ENCODE measurements around the gene LETM1. TPM values are rescaled to one million over a fixed set of nuclear protein-coding genes. Genes with fewer than 3 reads are reported as not detected.

The LETM1 gene
- total RNA-seq, 1 experiment from 2014 or later = 67.3 TPM

GRCh38 chr4:1813915-1814314 lies 42.0 kb downstream of the LETM1 start:
- intact Hi-C loops (cut with micrococcal nuclease) = loop anchor here (5.0 kb wide), 2 partner anchors 83 to 368 kb away; no protein-coding TSS in a partner anchor
- no TSS peak for BruUV-seq (replicated peaks)
- Histone ChIP-seq H3K4me1 (ENCODE audit: control insufficient read depth in 1 of 2, insufficient read depth in 2 of 2, low read length in 2 of 2) (peaks cover 0 to 5% of the 10 kb centered on the region in 2 experiments; a peak in 1 of 4 replicates), H3K79me2 (ENCODE audit: insufficient read depth, low read length) (no peaks in the 10 kb centered on the region), H3K27me3 (ENCODE audit: insufficient read depth, low read length) (no peaks in the 10 kb centered on the region), H3K9ac (ENCODE audit: low read length) (no peak overlapping the region), H3K4me2 (ENCODE audit: low read length) (no peak overlapping the region), H3K9me2 (ENCODE audit: insufficient read depth) (no peaks in the 10 kb centered on the region), H3K27ac (ENCODE audit: low read depth, low read length) (no peak overlapping the region), H3K4me3 (replicated peaks in 1 of 2; ENCODE audit: low read depth in 1 of 2, low read length in 2 of 2) (no peak overlapping the region), H3K36me3 (ENCODE audit: control insufficient read depth in 1 of 2, insufficient read depth in 2 of 2, low read length in 2 of 2) (peaks cover 13 to 43% of the 10 kb centered on the region in 2 experiments; a peak in 3 of 4 replicates), H4K20me1 (ENCODE audit: insufficient read depth) (no peaks in the 10 kb centered on the region), H2AFZ (ENCODE audit: low read depth, low read length, poor library complexity, severe bottlenecking) (no peak overlapping the region), H3K9me3 (ENCODE audit: control insufficient read depth in 1 of 2, insufficient read depth in 1 of 2, low read depth in 1 of 2, low read length in 2 of 2) (no peaks in the 10 kb centered on the region)
- ChIA-PET RAD21 (ENCODE audit: low non-redundant PET in 1 of 2, low total read pairs in 2 of 2, uncharacterized antibody in 2 of 2, unreplicated experiment in 2 of 2) (no interaction called here), CTCF (interaction anchor here (1.1 to 1.5 kb wide), 2 partner anchors 86 to 97 kb away, joined by 3 to 4 read pairs; no protein-coding TSS in a partner anchor), POLR2A (no interaction called here)
- TF ChIP-seq, protein P1, sequence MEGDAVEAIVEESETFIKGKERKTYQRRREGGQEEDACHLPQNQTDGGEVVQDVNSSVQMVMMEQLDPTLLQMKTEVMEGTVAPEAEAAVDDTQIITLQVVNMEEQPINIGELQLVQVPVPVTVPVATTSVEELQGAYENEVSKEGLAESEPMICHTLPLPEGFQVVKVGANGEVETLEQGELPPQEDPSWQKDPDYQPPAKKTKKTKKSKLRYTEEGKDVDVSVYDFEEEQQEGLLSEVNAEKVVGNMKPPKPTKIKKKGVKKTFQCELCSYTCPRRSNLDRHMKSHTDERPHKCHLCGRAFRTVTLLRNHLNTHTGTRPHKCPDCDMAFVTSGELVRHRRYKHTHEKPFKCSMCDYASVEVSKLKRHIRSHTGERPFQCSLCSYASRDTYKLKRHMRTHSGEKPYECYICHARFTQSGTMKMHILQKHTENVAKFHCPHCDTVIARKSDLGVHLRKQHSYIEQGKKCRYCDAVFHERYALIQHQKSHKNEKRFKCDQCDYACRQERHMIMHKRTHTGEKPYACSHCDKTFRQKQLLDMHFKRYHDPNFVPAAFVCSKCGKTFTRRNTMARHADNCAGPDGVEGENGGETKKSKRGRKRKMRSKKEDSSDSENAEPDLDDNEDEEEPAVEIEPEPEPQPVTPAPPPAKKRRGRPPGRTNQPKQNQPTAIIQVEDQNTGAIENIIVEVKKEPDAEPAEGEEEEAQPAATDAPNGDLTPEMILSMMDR (IDR thresholded peaks at IDR 0.05 in 2 of 3, conservative IDR thresholded peaks at IDR 0.05 in 1 of 3; ENCODE audit: borderline replicate concordance in 1 of 3, insufficient read depth in 1 of 3, low read depth in 2 of 3, low read length in 2 of 3) = peak; percentile 14 to 32 (median 19); a peak in 4 of 6 replicates
- peak; percentile 38; the same call in 1 of the 2 replicates for TF ChIP-seq RAD21 (IDR thresholded peaks at IDR 0.05; ENCODE audit: low read depth)
- no peak for TF ChIP-seq SRF (IDR thresholded peaks at IDR 0.05; ENCODE audit: low read depth)
- no peak for DNase-seq (ENCODE audit: low read depth, low spot score)
- ATAC-seq = no peak

DNA sequence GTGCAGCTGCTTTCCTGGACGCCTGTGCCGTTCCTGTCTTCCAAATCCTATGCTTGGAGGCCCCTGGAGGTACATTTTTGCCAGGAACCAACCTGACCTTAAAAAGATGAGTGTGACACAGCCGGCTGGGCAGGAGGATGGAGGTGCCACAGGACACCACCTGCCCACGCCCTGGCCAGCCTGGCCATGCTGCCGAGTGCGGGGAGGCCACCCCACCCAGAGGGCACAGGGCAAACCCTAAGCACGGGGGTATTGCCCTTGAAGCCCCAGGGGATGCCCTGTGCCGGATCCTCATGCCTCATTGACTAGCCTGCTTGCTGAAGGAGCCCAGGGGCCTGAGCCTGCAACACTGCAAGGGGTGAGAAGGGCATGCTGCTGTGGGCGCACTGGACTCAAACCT lies 42.7 kb downstream of the LETM1 start:
- Histone ChIP-seq H4K20me1 (ENCODE audit: insufficient read depth) (no peaks in the 10 kb centered on the region), H3K9ac (ENCODE audit: low read length) (no peak overlapping the region), H3K4me2 (ENCODE audit: low read length) (no peak overlapping the region), H3K27ac (ENCODE audit: low read depth, low read length) (no peak overlapping the region), H3K79me2 (ENCODE audit: insufficient read depth, low read length) (no peaks in the 10 kb centered on the region), H3K27me3 (ENCODE audit: insufficient read depth, low read length) (no peaks in the 10 kb centered on the region), H2AFZ (ENCODE audit: low read depth, low read length, poor library complexity, severe bottlenecking) (no peak overlapping the region), H3K36me3 (ENCODE audit: control insufficient read depth in 1 of 2, insufficient read depth in 2 of 2, low read length in 2 of 2) (peaks cover 9 to 38% of the 10 kb centered on the region in 2 experiments; a peak in 3 of 4 replicates), H3K4me1 (ENCODE audit: control insufficient read depth in 1 of 2, insufficient read depth in 2 of 2, low read length in 2 of 2) (peaks cover 0 to 5% of the 10 kb centered on the region in 2 experiments; a peak in 1 of 4 replicates), H3K9me3 (ENCODE audit: control insufficient read depth in 1 of 2, insufficient read depth in 1 of 2, low read depth in 1 of 2, low read length in 2 of 2) (no peaks in the 10 kb centered on the region), H3K4me3 (replicated peaks in 1 of 2; ENCODE audit: low read depth in 1 of 2, low read length in 2 of 2) (no peak overlapping the region), H3K9me2 (ENCODE audit: insufficient read depth) (no peaks in the 10 kb centered on the region)
- RAD21 ChIA-PET (ENCODE audit: low non-redundant PET in 1 of 2, low total read pairs in 2 of 2, uncharacterized antibody in 2 of 2, unreplicated experiment in 2 of 2) = no interaction called here
- DNase-seq (ENCODE audit: low read depth, low spot score) (no peak), ATAC-seq (no peak)
- BruUV-seq (replicated peaks) = no TSS peak
- POLR2A ChIA-PET = no interaction called here
- CTCF ChIA-PET = interaction anchor here (1.1 to 1.5 kb wide), 2 partner anchors 87 to 97 kb away, joined by 3 to 4 read pairs; no protein-coding TSS in a partner anchor
- intact Hi-C loops (cut with micrococcal nuclease) = loop anchor here (5.0 kb wide), 2 partner anchors 84 to 369 kb away; no protein-coding TSS in a partner anchor
- TF ChIP-seq MAX (IDR thresholded peaks at IDR 0.05) = no peak
- no peak for TF ChIP-seq CEBPB (IDR thresholded peaks at IDR 0.05; ENCODE audit: low read depth)
- no peak for TF ChIP-seq EZH2 (IDR thresholded peaks at IDR 0.05)
- TF ChIP-seq, protein P2, sequence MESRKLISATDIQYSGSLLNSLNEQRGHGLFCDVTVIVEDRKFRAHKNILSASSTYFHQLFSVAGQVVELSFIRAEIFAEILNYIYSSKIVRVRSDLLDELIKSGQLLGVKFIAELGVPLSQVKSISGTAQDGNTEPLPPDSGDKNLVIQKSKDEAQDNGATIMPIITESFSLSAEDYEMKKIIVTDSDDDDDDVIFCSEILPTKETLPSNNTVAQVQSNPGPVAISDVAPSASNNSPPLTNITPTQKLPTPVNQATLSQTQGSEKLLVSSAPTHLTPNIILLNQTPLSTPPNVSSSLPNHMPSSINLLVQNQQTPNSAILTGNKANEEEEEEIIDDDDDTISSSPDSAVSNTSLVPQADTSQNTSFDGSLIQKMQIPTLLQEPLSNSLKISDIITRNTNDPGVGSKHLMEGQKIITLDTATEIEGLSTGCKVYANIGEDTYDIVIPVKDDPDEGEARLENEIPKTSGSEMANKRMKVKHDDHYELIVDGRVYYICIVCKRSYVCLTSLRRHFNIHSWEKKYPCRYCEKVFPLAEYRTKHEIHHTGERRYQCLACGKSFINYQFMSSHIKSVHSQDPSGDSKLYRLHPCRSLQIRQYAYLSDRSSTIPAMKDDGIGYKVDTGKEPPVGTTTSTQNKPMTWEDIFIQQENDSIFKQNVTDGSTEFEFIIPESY (IDR thresholded peaks at IDR 0.05; ENCODE audit: extremely low read depth, insufficient replicate concordance, low read length) = no peak
- TF ChIP-seq FOSL1 (IDR thresholded peaks at IDR 0.05; ENCODE audit: low read depth) = no peak
- TF ChIP-seq SIN3A (IDR thresholded peaks at IDR 0.05; ENCODE audit: low read depth) = no peak
- TF ChIP-seq YY1 (IDR thresholded peaks at IDR 0.05; ENCODE audit: extremely low read depth, insufficient replicate concordance, low read depth, low read length) = no peak
- TF ChIP-seq ELF1 (IDR thresholded peaks at IDR 0.05; ENCODE audit: borderline replicate concordance, low read depth) = no peak
- no peak for TF ChIP-seq POLR2A (IDR thresholded peaks at IDR 0.05; ENCODE audit: borderline replicate concordance, extremely low read depth, insufficient read depth, insufficient read length)
- TF ChIP-seq JUND (IDR thresholded peaks at IDR 0.05) = no peak
- TF ChIP-seq RAD21 (IDR thresholded peaks at IDR 0.05; ENCODE audit: low read depth) = no peak
- TF ChIP-seq POLR2AphosphoS5 (IDR thresholded peaks at IDR 0.05; ENCODE audit: low read depth, low read length) = no peak
- TF ChIP-seq ZFX (IDR thresholded peaks at IDR 0.05) = no peak
- no peak for TF ChIP-seq TCF7L2 (IDR thresholded peaks at IDR 0.05; ENCODE audit: borderline replicate concordance, extremely low read depth, insufficient read depth, insufficient read length)
- TF ChIP-seq SP1 (IDR thresholded peaks at IDR 0.05; ENCODE audit: low read depth) = no peak
- no peak for TF ChIP-seq ATF3 (IDR thresholded peaks at IDR 0.05)
